Activated T-cell treated with anti-CD3 and anti-CD28 coated beads, Interleukin-2, amount 50 U/mL, for 4 hours (primary cell): ENCODE measurements around the gene CAP2. TPM values are rescaled to one million over a fixed set of nuclear protein-coding genes. Genes with fewer than 3 reads are reported as not detected.
"Not testable (repeated sequence)": the region's sequence is repeated elsewhere in the genome, so short reads cannot be mapped to it uniquely, and the experiment has no call there.

Experiments
- ATAC-seq, 2 donors: fragments of 200-7000 bp; cut with Tn5 transposase; one replicate each; pipeline ENCODE4 v1.10.0; 2021
- DNase-seq: peaks from one replicate; pipeline ENCODE4 v3.0.0-alpha.2; 2020
- H3K27me3 Mint-ChIP-seq: one replicate; pipeline ENCODE4 v1.8.0; 2021; ENCODE audit warnings: low read depth, mixed read lengths
- H3K36me3 Mint-ChIP-seq: one replicate; pipeline ENCODE4 v1.8.0; 2022; ENCODE audit warnings: mixed read lengths; ENCODE audit not compliant: insufficient read depth
- H3K4me1 Mint-ChIP-seq: one replicate; pipeline ENCODE4 v1.8.0; 2021; ENCODE audit warnings: low read depth, mixed read lengths
- H3K4me3 Mint-ChIP-seq: one replicate; pipeline ENCODE4 v1.8.0; 2021; ENCODE audit warnings: mild to moderate bottlenecking, moderate library complexity, mixed read lengths
- H3K9me3 Mint-ChIP-seq: one replicate; pipeline ENCODE4 v1.8.0; 2021; ENCODE audit warnings: mixed read lengths
- total RNA-seq, 3 donors: library from RNA; stranded (reverse); gene quantifications; one replicate each; pipeline ENCODE4 v1.2.1, GENCODE V29; 2021

CAP2 gene
- total RNA-seq, 3 donors from 2014 or later = not detected

DNA sequence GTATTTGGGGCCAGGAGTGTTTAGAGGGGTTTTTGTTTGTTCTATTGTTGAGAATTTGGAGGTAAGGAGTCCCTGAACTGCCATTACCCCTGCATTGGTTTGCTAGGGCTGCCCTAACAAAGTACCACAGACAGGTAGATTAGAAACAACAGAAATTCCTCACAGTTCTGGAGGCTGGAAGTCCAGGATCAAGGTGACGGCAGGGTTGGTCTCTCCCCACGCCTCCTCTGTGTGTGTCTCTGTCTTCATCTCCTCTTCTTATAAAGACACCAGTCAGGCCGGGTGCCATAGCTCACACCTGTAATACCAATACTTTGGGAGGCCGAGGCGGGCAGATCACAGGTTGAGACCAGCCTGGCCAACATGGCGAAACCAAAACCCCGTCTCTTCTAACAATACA, 109.7 kb downstream of the CAP2 start:
- Mint-ChIP-seq H3K9me3 (no peaks in the 10 kb centered on the region), H3K4me3 (no peak overlapping the region), H3K36me3 (no peaks in the 10 kb centered on the region), H3K4me1 (no peaks in the 10 kb centered on the region), H3K27me3 (peaks cover 3% of the 10 kb centered on the region)
- no peak for DNase-seq
- no peak for ATAC-seq

DNA sequence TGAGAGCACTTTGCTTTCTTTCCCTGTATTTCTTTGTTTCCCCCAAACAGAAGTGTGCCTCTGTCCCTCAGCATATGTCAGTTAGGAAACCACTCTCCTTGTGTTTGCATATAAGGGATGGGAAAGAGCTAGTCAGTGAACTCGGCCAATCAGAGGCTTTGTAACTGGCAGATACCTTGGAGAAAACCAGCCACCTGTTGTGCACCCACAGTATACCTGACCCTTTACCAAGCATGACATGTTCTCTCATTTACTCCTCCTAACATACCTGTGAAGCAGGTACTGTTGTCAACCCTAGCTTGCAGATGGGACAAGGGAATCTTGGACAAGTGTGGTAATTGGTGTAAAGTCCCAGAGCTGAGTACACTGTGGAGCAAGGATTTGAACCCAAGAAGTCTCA, 110.6 kb downstream of the CAP2 start:
- peaks cover 4% of the 10 kb centered on the region for H3K27me3 Mint-ChIP-seq
- no peak overlapping the region for H3K4me3 Mint-ChIP-seq
- no peak for DNase-seq
- no peak for ATAC-seq
- no peaks in the 10 kb centered on the region for H3K9me3 Mint-ChIP-seq
- no peaks in the 10 kb centered on the region for H3K36me3 Mint-ChIP-seq
- no peaks in the 10 kb centered on the region for H3K4me1 Mint-ChIP-seq

DNA sequence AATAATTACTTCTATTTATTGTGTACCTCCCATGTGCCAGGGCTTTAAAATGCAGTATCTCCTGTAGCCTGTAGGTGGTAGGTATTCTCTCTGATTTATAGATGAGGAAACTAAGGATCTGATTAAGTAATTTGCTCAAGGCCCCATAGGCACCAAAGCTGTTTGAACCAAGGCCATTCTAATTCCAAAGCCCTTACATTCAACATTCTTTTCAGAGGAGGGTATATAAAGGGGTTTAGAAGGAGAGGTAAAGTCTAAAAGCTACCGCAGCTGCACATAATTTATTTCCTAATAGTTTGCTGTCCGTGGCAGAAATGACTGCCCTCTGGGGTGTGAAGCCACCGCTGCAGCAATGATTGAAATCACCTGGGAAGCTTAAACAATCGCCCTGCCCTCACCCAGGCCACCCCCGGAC, 111.7 kb downstream of the CAP2 start:
- no peaks in the 10 kb centered on the region for H3K4me1 Mint-ChIP-seq

DNA sequence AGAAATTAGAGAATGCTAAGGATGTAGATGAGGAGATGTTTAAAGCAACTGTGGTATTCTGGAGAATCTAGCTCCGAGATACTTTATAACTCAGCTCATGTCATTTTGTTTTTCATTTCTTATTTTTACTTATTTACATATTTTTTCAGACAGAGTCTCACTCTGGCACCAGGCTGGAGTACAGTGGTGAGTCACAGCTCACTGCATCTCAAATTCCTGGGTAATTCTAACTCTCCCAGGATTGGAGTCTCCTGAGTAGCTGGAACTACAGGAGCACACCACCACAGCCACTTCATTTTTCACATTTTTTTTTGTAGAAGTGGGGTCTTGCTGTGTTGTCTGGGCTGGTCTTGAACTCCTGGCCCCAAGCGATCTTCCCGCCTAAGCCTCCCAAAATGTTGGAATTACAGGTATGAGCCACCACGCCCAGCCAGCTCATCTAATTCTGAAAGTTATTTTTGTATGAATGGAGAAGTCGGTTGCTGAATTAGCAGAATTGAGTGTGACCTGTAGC, 112.4 kb downstream of the CAP2 start:
- H3K27me3 Mint-ChIP-seq = peaks cover 4% of the 10 kb centered on the region
- H3K4me1 Mint-ChIP-seq = no peaks in the 10 kb centered on the region
- no peaks in the 10 kb centered on the region for H3K36me3 Mint-ChIP-seq
- no peak overlapping the region for H3K4me3 Mint-ChIP-seq
- ATAC-seq (no peak), DNase-seq (no peak)
- H3K9me3 Mint-ChIP-seq = no peaks in the 10 kb centered on the region

More for the DNA sequence above, 111.7 kb downstream of the CAP2 start:
- peaks cover 4% of the 10 kb centered on the region for H3K27me3 Mint-ChIP-seq
- DNase-seq = no peak
- no peaks in the 10 kb centered on the region for H3K9me3 Mint-ChIP-seq
- H3K36me3 Mint-ChIP-seq = no peaks in the 10 kb centered on the region
- no peak overlapping the region for H3K4me3 Mint-ChIP-seq
- no peak for ATAC-seq

DNA sequence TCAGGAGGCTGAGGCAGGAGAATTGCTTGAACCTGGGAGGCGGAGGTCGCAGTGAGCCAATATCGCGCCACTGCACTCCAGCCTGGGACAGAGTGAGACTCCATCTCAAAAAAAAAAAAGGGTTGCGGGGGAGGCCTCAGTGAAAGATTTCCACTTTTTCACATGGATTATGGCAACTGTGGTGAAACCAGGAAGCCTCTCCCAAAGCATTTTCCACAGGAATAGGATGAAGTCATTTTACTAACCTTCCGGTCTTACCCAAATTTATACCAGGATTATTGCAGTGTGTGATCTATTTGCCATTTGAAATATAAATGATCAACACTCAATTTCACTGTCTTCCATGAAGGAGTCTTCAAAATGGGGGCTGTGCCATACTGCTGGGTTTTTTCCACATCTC, 113.1 kb downstream of the CAP2 start:
- Mint-ChIP-seq H3K9me3 (no peaks in the 10 kb centered on the region), H3K27me3 (peaks cover 4% of the 10 kb centered on the region), H3K36me3 (no peaks in the 10 kb centered on the region), H3K4me3 (no peak overlapping the region), H3K4me1 (no peaks in the 10 kb centered on the region)
- DNase-seq (no peak), ATAC-seq (no peak)

DNA sequence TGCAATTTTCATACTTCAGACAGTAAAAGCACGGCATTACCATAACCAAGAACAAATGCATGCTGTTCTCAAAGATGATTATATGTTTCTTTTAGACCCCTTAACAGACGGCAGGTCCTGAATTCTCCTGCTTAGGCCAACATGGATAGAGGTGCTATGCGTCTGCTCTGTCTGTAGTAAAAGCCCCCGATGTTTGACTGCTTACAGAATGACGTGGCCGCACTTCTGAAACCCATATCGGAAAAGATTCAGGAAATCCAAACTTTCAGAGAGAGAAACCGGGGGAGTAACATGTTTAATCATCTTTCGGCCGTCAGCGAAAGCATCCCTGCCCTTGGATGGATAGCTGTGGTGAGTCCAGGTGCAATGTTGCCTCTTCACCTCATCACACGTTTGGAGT, 113.6 kb downstream of the CAP2 start:
- Mint-ChIP-seq H3K4me1 (no peaks in the 10 kb centered on the region), H3K4me3 (no peak overlapping the region), H3K36me3 (no peaks in the 10 kb centered on the region), H3K9me3 (no peaks in the 10 kb centered on the region), H3K27me3 (peaks cover 4% of the 10 kb centered on the region)
- ATAC-seq = no peak
- DNase-seq = no peak

DNA sequence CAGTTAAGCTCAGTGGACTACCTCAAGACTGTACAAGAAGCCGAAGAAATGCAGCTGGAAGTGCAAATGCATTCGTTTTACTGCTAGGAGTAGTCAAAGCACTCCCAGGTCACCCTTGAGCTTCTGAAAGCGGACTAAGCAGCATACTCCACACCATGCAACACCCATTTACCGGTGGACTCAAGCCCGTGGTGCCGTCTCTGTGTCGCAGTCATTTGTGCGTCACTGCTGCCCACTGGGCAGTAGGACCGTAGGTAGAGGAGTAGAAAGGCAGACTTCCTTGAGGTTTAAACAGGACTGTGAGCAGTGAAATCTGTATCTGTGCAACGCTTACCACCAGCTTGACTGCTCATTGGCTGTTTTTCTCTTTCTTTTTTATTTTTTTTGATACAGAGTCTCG, 117.7 kb downstream of the CAP2 start:
- no peaks in the 10 kb centered on the region for H3K36me3 Mint-ChIP-seq
- ATAC-seq (no peak), DNase-seq (no peak)
- H3K4me1 Mint-ChIP-seq = no peaks in the 10 kb centered on the region
- no peak overlapping the region for H3K4me3 Mint-ChIP-seq
- H3K9me3 Mint-ChIP-seq = no peaks in the 10 kb centered on the region
- peaks cover 7% of the 10 kb centered on the region for H3K27me3 Mint-ChIP-seq

DNA sequence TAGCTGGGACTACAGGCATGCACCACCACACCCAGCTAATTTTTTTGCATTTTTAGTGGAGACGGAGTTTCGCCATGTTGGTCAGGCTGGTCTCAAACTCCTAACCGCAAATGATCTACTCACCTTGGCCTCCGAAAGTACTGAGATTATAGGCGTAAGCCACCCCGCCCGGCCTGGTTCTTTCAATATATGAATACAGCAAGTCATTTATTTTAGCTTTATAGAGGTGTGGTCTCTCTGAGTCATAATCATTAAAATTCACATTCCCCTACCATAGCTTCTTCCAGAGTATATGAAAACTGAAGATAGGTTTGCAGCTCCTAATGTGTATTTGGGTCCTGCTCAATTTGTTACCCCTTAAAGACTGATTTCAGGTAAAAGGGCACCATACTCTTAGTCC, 118.2 kb downstream of the CAP2 start:
- DNase-seq = no peak
- H3K27me3 Mint-ChIP-seq = peaks cover 7% of the 10 kb centered on the region
- no peak for ATAC-seq
- no peaks in the 10 kb centered on the region for H3K4me1 Mint-ChIP-seq
- no peak overlapping the region for H3K4me3 Mint-ChIP-seq
- no peaks in the 10 kb centered on the region for H3K36me3 Mint-ChIP-seq
- H3K9me3 Mint-ChIP-seq = no peaks in the 10 kb centered on the region

DNA sequence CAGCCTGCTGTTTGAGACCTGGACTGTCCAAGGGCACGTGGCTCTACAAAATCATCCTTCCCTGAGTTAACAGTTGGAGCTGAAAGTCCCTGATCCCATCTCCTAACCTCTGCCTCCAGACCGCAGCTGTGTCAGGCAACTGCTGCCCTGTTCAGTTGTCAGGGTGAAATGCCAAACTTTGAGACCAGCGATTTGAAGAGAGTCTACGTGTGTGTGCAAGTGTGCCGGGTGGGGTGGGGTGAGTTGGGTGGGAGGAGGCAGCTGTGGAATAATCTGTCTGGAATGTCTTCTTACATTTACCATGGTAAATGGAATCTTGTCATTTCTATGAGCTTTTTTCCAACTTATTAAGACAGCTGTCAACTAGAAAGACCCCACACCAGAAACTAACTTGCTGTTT, 125.7 kb downstream of the CAP2 start:
- Mint-ChIP-seq H3K4me3 (no peak overlapping the region), H3K36me3 (no peaks in the 10 kb centered on the region), H3K9me3 (no peaks in the 10 kb centered on the region), H3K4me1 (no peaks in the 10 kb centered on the region), H3K27me3 (peaks cover 5% of the 10 kb centered on the region)
- DNase-seq (no peak), ATAC-seq (no peak)

DNA sequence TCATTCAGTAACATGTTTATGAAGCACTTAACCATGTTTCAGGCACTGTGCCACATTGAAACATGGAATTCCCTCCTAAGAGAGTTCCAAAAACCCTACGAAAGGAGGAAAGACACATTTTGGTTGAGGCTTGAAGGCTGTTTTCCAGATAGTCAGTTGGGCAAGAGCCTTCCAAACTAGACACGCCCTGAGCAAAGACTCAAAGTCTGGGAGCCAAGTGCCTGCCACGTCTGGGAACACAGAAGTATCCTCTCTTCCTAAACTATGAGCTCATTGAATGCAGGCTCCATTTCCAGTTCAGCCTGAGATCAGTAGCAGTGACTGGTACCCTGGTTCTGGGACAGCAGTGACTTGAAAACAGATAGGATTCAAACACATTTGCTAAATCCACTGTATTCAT, 132.2 kb downstream of the CAP2 start:
- DNase-seq (no peak), ATAC-seq (no peak)
- Mint-ChIP-seq H3K4me1 (no peaks in the 10 kb centered on the region), H3K9me3 (no peaks in the 10 kb centered on the region), H3K27me3 (peaks cover 5% of the 10 kb centered on the region), H3K4me3 (no peak overlapping the region), H3K36me3 (no peaks in the 10 kb centered on the region)

DNA sequence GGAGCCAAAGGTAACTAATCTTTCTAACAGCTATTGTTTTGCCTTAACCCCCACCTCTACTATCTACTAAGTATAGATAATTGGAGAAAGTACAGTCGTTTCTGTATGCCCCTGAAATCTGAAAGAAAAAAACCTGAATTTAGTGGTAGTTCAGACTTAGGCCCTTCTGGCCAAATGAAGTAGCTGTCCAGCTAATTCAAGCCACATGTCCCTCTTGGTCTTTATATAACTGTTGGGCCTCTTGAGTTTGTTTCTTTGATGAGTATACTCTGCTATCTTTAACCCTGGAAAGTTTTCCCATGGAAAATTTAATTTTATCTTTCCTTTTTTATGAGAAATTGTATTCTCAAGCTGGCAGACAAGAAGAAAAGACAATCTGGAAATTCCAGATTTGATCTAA, 133.7 kb downstream of the CAP2 start:
- H3K27me3 Mint-ChIP-seq = peaks cover 5% of the 10 kb centered on the region
- no peak for ATAC-seq

DNA sequence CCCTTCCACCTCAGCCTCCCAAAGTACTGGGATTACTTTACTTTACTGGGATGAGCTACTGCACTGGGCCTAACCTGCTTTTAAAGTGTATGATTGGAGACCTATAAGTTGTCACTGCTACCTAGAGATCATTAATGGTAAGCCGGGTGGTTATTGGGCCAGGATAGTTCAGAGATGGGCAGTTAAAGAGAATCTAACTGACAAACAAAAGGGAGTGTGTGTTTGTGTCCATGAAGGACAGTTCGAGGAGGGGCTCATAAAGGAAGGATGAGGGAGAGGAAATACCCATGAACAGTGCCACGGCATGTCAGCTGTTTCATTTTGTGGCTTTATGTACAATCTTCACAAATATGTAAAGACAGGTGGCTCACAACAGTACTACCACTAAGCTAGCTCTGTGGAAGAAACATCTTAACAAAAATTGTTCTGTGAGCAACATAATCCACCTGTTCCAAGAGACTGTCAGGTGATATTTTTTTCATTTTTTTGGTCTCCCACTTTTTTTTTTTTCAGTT, 137.0 kb downstream of the CAP2 start:
- no peaks in the 10 kb centered on the region for H3K36me3 Mint-ChIP-seq
- H3K27me3 Mint-ChIP-seq = peaks cover 11% of the 10 kb centered on the region
- DNase-seq = no peak
- no peaks in the 10 kb centered on the region for H3K9me3 Mint-ChIP-seq
- no peak for ATAC-seq
- no peaks in the 10 kb centered on the region for H3K4me1 Mint-ChIP-seq
- no peak overlapping the region for H3K4me3 Mint-ChIP-seq

More for the DNA sequence above, 133.7 kb downstream of the CAP2 start:
- Mint-ChIP-seq H3K36me3 (no peaks in the 10 kb centered on the region), H3K9me3 (no peaks in the 10 kb centered on the region), H3K4me3 (no peak overlapping the region), H3K4me1 (no peaks in the 10 kb centered on the region)
- no peak for DNase-seq

DNA sequence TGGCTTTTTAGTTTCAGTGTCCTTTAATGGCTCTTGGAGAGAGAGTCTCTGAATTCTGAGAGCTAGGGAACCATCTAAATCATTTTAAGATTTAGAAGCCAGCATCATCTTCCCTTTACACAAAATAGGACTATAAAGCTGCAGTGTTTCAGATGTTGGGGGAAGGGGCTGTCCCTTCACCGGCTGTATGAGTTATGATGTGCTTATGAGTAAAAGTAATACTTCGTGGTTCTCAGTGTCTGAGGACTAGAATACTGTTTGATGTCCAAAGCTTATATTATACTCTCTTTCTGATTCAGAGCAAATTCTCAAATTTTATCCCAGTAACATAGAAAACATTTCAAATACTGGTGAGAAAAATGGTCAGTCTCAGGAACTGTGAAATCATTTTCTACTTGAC, 143.2 kb downstream of the CAP2 start:
- H3K27me3 Mint-ChIP-seq = peaks cover 16% of the 10 kb centered on the region
- DNase-seq = no peak
- no peaks in the 10 kb centered on the region for H3K36me3 Mint-ChIP-seq
- no peaks in the 10 kb centered on the region for H3K9me3 Mint-ChIP-seq
- no peak overlapping the region for H3K4me3 Mint-ChIP-seq
- peaks cover 2% of the 10 kb centered on the region for H3K4me1 Mint-ChIP-seq
- peak; percentile 93 to 95 for ATAC-seq

DNA sequence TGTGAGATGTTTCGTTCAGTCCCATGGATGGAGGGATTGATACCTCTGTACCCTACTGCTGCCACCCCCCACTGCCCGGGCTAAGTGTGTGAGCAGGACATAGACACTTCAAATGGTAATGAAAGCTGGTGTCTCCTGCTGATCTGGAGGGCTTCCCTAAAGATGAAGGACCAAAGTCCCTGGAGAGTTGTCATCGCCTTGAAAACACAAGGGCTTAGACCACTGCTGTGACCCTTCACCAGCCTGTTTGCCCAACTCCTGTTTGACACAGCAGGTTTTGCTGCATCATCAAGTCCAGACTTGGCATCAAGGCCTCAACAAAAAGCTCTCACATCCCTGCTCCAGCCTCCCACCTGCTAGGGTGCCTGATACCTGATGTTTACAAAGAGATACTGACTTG, 148.8 kb downstream of the CAP2 start:
- Mint-ChIP-seq H3K4me3 (no peak overlapping the region), H3K36me3 (no peaks in the 10 kb centered on the region), H3K27me3 (peaks cover 6% of the 10 kb centered on the region), H3K4me1 (no peaks in the 10 kb centered on the region), H3K9me3 (no peaks in the 10 kb centered on the region)
- no peak for DNase-seq
- no peak for ATAC-seq

DNA sequence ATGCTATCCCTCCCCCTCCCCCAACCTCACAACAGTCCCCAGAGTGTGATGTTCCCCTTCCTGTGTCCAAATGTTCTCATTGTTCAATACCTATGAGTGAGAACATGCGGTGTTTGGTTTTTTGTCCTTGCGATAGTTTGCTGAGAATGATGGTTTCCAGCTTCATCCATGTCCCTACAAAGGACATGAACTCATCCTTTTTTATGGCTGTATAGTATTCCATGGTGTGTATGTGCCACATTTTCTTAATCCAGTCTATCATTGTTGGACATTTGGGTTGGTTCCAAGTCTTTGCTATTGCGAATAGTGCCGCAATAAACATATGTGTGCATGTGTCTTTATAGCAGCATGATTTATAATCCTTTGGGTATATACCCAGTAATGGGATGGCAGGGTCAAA, 152.3 kb downstream of the CAP2 start:
- H3K36me3 Mint-ChIP-seq, H3K9me3 Mint-ChIP-seq, H3K4me3 Mint-ChIP-seq, DNase-seq, ATAC-seq, H3K4me1 Mint-ChIP-seq, H3K27me3 Mint-ChIP-seq: not testable (repeated sequence)
